NCI-H526 treated with DMSO at 0.1 percent for 48 hours (cell line): ENCODE data around the gene METAP1.
"Not testable (repeated sequence)": the region's sequence is repeated elsewhere in the genome, so short reads cannot be mapped to it uniquely, and the experiment has no call there.

Source experiments
- DNase-seq: peaks from one replicate; lab custom pipeline; 2025; lab: John Stamatoyannopoulos, UW

Gene METAP1

GRCh38 chr4:98997166-98997565 is 1.6 kb downstream of the METAP1 start:
- no peak for DNase-seq

GRCh38 chr4:98998551-98998950 is 3.0 kb downstream of the METAP1 start:
- no peak for DNase-seq

- no peak for DNase-seq
Observed at GRCh38 chr4:99002279-99002678, 6.8 kb downstream of the METAP1 start.

- no peak for DNase-seq
Observed at GRCh38 chr4:99008051-99008450, 12.5 kb downstream of the METAP1 start.

GRCh38 chr4:99011910-99012309 is 16.4 kb downstream of the METAP1 start:
- DNase-seq: no peak

GRCh38 chr4:99013402-99013843 is 17.9 kb downstream of the METAP1 start:
- no peak for DNase-seq

- no peak for DNase-seq
Observed at GRCh38 chr4:99013884-99014523, 18.5 kb downstream of the METAP1 start.

GRCh38 chr4:99021386-99021785 is 25.9 kb downstream of the METAP1 start:
- DNase-seq: no peak

- DNase-seq: no peak
Observed at GRCh38 chr4:99022566-99022965, 27.0 kb downstream of the METAP1 start.

GRCh38 chr4:99023800-99024251 is 28.3 kb downstream of the METAP1 start:
- DNase-seq: not testable (repeated sequence)

GRCh38 chr4:99024481-99025275 is 29.2 kb downstream of the METAP1 start:
- DNase-seq: no peak

GRCh38 chr4:99025506-99025905 is 30.0 kb downstream of the METAP1 start:
- DNase-seq: no peak

GRCh38 chr4:99027304-99027703 is 31.8 kb downstream of the METAP1 start:
- no peak for DNase-seq

GRCh38 chr4:99028187-99028586 is 32.7 kb downstream of the METAP1 start:
- DNase-seq: no peak

GRCh38 chr4:99029018-99029735 is 33.7 kb downstream of the METAP1 start:
- DNase-seq: no peak

GRCh38 chr4:99029852-99030251 is 34.3 kb downstream of the METAP1 start:
- DNase-seq: no peak

- DNase-seq: no peak
Observed at GRCh38 chr4:99033956-99034355, 38.4 kb downstream of the METAP1 start.

- DNase-seq: no peak
Observed at GRCh38 chr4:99038213-99038612, 42.7 kb downstream of the METAP1 start.

GRCh38 chr4:99043346-99043745 is 47.8 kb downstream of the METAP1 start:
- no peak for DNase-seq

- DNase-seq: no peak
Observed at GRCh38 chr4:99047710-99048109, 52.2 kb downstream of the METAP1 start.

GRCh38 chr4:99052902-99053301 is 57.4 kb downstream of the METAP1 start:
- DNase-seq: no peak

- DNase-seq: no peak
Observed at GRCh38 chr4:99054428-99054994, 59.0 kb downstream of the METAP1 start.
